HG02840 (cell line): ENCODE results near the gene PDE5A.
"Not testable (repeated sequence)": the region's sequence is repeated elsewhere in the genome, so short reads cannot be mapped to it uniquely, and the experiment has no call there.

Source experiments
- ATAC-seq: cut with Tn5 transposase; IDR thresholded peaks from one replicate; pipeline ENCODE4 v1.9.1; 2021; ENCODE audit warnings: mild to moderate bottlenecking, moderate library complexity, moderate number of reproducible peaks; ENCODE audit not compliant: unreplicated experiment, low FRiP score

PDE5A gene

GRCh38 chr4:119628281-119629141 lies at the start of gene PDE5A:
Gene PDE5A (minus strand): TSS chr4:119628804. CDS start chr4:119628671, 133 bp downstream.
- peak; percentile 87 for ATAC-seq

- no peak for ATAC-seq
Measured at GRCh38 chr4:119676101-119676500, 47.5 kb upstream of the PDE5A start.

- ATAC-seq = no peak
Measured at GRCh38 chr4:119675391-119675790, 46.8 kb upstream of the PDE5A start.

- ATAC-seq = no peak
Measured at GRCh38 chr4:119672938-119673337, 44.3 kb upstream of the PDE5A start.

- ATAC-seq = no peak
Measured at GRCh38 chr4:119672086-119672485, 43.5 kb upstream of the PDE5A start.

- ATAC-seq = no peak
Measured at GRCh38 chr4:119671205-119671604, 42.6 kb upstream of the PDE5A start.

GRCh38 chr4:119667802-119668201 lies 39.2 kb upstream of the PDE5A start:
- ATAC-seq = no peak

GRCh38 chr4:119666653-119667091 lies 38.1 kb upstream of the PDE5A start:
- no peak for ATAC-seq

- no peak for ATAC-seq
Measured at GRCh38 chr4:119665752-119666151, 37.1 kb upstream of the PDE5A start.

GRCh38 chr4:119664168-119664907 lies 35.7 kb upstream of the PDE5A start:
- ATAC-seq = no peak

- ATAC-seq = no peak
Measured at GRCh38 chr4:119663160-119663788, 34.7 kb upstream of the PDE5A start.

GRCh38 chr4:119662612-119663011 lies 34.0 kb upstream of the PDE5A start:
- not testable (repeated sequence) for ATAC-seq

GRCh38 chr4:119661231-119661630 lies 32.6 kb upstream of the PDE5A start:
- no peak for ATAC-seq

GRCh38 chr4:119659576-119659975 lies 31.0 kb upstream of the PDE5A start:
- ATAC-seq = no peak

GRCh38 chr4:119657111-119657611 lies 28.6 kb upstream of the PDE5A start:
- no peak for ATAC-seq

GRCh38 chr4:119656342-119656741 lies 27.7 kb upstream of the PDE5A start:
- ATAC-seq = no peak

GRCh38 chr4:119655111-119655837 lies 26.7 kb upstream of the PDE5A start:
- ATAC-seq = no peak

GRCh38 chr4:119653990-119654389 lies 25.4 kb upstream of the PDE5A start:
- no peak for ATAC-seq

GRCh38 chr4:119652998-119653397 lies 24.4 kb upstream of the PDE5A start:
- ATAC-seq = no peak

GRCh38 chr4:119648398-119648797 lies 19.8 kb upstream of the PDE5A start:
- no peak for ATAC-seq
